Measurements from ENCODE around the gene SLC17A9.

DNA sequence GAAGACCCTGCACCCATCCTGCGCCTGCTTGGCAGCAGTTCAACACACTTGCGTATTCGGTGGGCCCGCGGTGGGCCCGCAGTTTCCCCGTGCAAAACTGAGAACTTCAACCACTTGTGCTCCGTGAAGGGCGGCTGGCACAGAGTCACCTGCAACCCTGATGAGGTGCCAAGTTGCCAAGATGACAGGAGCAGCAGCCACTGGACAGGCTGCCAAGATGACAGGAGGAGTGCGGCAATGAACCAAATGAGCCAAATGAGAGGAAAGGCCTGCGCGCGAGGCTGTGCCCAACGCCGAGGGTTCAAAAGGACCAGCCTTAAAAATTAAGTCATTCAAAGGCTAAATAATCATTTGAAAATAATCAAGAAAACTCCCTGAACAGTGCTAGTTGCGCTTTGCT is 46.3 kb upstream of the SLC17A9 start:
- TF ChIP-seq CTCF (IDR thresholded peaks at IDR 0.05 in 8 of 11, conservative IDR thresholded peaks at IDR 0.05 in 3 of 11) (no peak), POLR2A (IDR thresholded peaks at IDR 0.05) (no peak)

Data from spleen (tissue), 7 donors.